A673 (cell line): ENCODE measurements around the gene ANKS6. TPM values are rescaled to one million over a fixed set of nuclear protein-coding genes. Genes with fewer than 3 reads are reported as not detected.

Source experiments
- BruUV-seq: library from RNA; stranded (reverse); fragments of 400-500 nt; replicated peaks from 2 replicates; lab custom pipeline; 2021; lab: Mats Ljungman, UMichigan
- CTCF ChIA-PET: fragments of 300-600 bp; sonication (Branson Sonifier 250); formaldehyde crosslinking; loops from one replicate; lab custom pipeline; 2022; ENCODE audit warnings: antibody characterized with exemption; lab: Charles Lee
- POLR2A ChIA-PET: fragments of 300-600 bp; sonication (Branson Sonifier 250); formaldehyde crosslinking; loops from one replicate; lab custom pipeline; 2022; ENCODE audit warnings: antibody characterized with exemption; ENCODE audit not compliant: low non-redundant PET; lab: Charles Lee
- DNase-seq: peaks from one replicate; pipeline ENCODE4 v3.0.0-alpha.2; 2015; ENCODE audit warnings: low spot score
- H3K27ac ChIP-seq: fragments of 200-600 bp; sonication (generic); 2 replicates; pipeline ENCODE4 v1.5.1; 2016; ENCODE audit warnings: mixed run types, low read depth, mild to moderate bottlenecking, mixed read lengths, antibody characterized with exemption, low read length; ENCODE audit not compliant: poor library complexity, severe bottlenecking
- H3K27me3 ChIP-seq: fragments of 200-600 bp; sonication (generic); replicated peaks from 2 replicates; pipeline ENCODE4 v1.6.1; 2017; ENCODE audit warnings: mixed run types, low read depth, mild to moderate bottlenecking, mixed read lengths, antibody characterized with exemption, low read length; ENCODE audit not compliant: insufficient read depth, poor library complexity
- H3K36me3 ChIP-seq: fragments of 200-600 bp; sonication (generic); 2 replicates; pipeline ENCODE4 v1.6.1; 2016; ENCODE audit warnings: mixed run types, mild to moderate bottlenecking, mixed read lengths, antibody characterized with exemption, low read length; ENCODE audit not compliant: insufficient read depth, poor library complexity, severe bottlenecking
- H3K4me1 ChIP-seq: fragments of 200-600 bp; sonication (generic); 2 replicates; pipeline ENCODE4 v1.6.1; 2017; ENCODE audit warnings: mixed run types, mild to moderate bottlenecking, mixed read lengths, antibody characterized with exemption, low read length; ENCODE audit not compliant: insufficient read depth, poor library complexity, severe bottlenecking
- H3K4me3 ChIP-seq: fragments of 200-600 bp; sonication (generic); 2 replicates; pipeline ENCODE4 v1.5.1; 2016; ENCODE audit warnings: low read depth, mixed run types, mild to moderate bottlenecking, mixed read lengths, low read length; ENCODE audit not compliant: poor library complexity, severe bottlenecking
- H3K9me3 ChIP-seq: fragments of 200-600 bp; sonication (generic); 2 replicates; pipeline ENCODE4 v1.6.1; 2016; ENCODE audit warnings: mixed run types, low read depth, mild to moderate bottlenecking, mixed read lengths, antibody characterized with exemption, low read length; ENCODE audit not compliant: poor library complexity, severe bottlenecking
- EZH2 ChIP-seq: fragments of 200-600 bp; sonication (generic); IDR thresholded peaks from 2 replicates; pipeline ENCODE4 v1.6.1; 2017; ENCODE audit warnings: borderline replicate concordance, low read depth, mild to moderate bottlenecking, mixed read lengths, antibody characterized with exemption, low read length; ENCODE audit not compliant: poor library complexity, severe bottlenecking
- intact Hi-C: fragments of 100-400 bp; cut with micrococcal nuclease; formaldehyde crosslinking; loops from one replicate; pipeline ENCODE4 v1.10.0; 2022; ENCODE audit not compliant: unreplicated experiment
- total RNA-seq: library from RNA; stranded (reverse); gene quantifications from 2 replicates; pipeline ENCODE4 v1.2.3, GENCODE V29; 2021
- TF ChIP-seq, protein P1 (sequence below): fragments of 300-800, 200-600 bp; sonication (generic); conservative IDR thresholded peaks from 2 replicates; pipeline ENCODE4 v1.5.1; 2017; ENCODE audit warnings: low read depth, mild to moderate bottlenecking, antibody characterized with exemption, low read length, moderate library complexity, mixed read lengths

The ANKS6 gene
- total RNA-seq, 1 experiment from 2014 or later: 14.4 TPM

DNA sequence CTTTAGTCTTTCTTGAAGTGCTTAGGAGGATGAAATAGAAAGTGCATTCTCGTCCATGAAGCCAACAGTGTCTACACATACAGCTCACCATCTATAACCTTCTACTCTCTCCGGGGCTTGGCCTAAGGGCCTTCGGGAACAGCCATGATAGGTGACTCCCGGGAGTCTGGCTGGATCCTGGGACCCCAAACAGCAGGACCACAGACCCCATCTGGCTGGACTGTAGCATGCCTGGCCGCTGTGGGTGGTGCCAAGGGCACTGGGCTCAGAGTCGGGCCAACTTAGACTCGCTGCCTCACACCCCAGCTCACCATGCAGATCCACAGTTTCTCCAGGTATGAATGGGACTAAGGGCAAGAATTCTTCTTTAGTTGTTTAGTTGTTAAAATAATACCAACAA is 104.0 kb downstream of the ANKS6 start:
- no TSS peak for BruUV-seq
- intact Hi-C loops: no loop called here
- no peaks in the 10 kb centered on the region for H3K9me3 ChIP-seq
- CTCF ChIA-PET: no interaction called here
- H3K27ac ChIP-seq: no peak overlapping the region
- H3K36me3 ChIP-seq: no peaks in the 10 kb centered on the region
- peaks cover 17% of the 10 kb centered on the region for H3K27me3 ChIP-seq
- DNase-seq: no peak
- H3K4me1 ChIP-seq: no peaks in the 10 kb centered on the region
- POLR2A ChIA-PET: no interaction called here
- no peak for TF ChIP-seq EZH2
- TF ChIP-seq, protein P1, sequence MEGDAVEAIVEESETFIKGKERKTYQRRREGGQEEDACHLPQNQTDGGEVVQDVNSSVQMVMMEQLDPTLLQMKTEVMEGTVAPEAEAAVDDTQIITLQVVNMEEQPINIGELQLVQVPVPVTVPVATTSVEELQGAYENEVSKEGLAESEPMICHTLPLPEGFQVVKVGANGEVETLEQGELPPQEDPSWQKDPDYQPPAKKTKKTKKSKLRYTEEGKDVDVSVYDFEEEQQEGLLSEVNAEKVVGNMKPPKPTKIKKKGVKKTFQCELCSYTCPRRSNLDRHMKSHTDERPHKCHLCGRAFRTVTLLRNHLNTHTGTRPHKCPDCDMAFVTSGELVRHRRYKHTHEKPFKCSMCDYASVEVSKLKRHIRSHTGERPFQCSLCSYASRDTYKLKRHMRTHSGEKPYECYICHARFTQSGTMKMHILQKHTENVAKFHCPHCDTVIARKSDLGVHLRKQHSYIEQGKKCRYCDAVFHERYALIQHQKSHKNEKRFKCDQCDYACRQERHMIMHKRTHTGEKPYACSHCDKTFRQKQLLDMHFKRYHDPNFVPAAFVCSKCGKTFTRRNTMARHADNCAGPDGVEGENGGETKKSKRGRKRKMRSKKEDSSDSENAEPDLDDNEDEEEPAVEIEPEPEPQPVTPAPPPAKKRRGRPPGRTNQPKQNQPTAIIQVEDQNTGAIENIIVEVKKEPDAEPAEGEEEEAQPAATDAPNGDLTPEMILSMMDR: no peak
- H3K4me3 ChIP-seq: no peak overlapping the region

GRCh38 chr9:98691890-98692289 is 104.5 kb downstream of the ANKS6 start:
- no peaks in the 10 kb centered on the region for H3K36me3 ChIP-seq
- H3K27me3 ChIP-seq: peaks cover 17% of the 10 kb centered on the region
- intact Hi-C loops: no loop called here
- H3K9me3 ChIP-seq: no peaks in the 10 kb centered on the region
- ChIA-PET POLR2A (no interaction called here), CTCF (no interaction called here)
- no peak overlapping the region for H3K27ac ChIP-seq
- BruUV-seq: no TSS peak
- no peak overlapping the region for H3K4me3 ChIP-seq
- no peaks in the 10 kb centered on the region for H3K4me1 ChIP-seq
- DNase-seq: no peak
- TF ChIP-seq, protein P1: no peak
- TF ChIP-seq EZH2: no peak

DNA sequence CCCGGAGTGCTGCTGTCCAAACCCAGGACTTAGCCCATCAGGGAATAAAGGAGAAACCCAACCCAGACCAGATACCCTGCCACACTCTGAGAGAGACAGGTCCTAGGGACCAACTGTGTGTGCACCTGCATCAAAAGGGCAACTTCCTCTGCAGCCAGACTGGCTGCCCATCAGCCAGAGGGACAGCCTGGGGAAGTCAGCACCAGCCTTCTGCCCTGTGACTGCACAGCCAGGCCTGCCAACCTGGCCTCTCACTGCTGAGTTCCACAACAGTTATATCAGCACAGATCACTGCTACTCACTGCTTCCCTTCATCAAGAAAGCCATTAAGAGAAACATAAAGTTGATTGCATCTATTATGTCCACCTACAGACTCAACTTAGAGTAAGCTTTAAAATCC is 105.7 kb downstream of the ANKS6 start:
- no peaks in the 10 kb centered on the region for H3K4me1 ChIP-seq
- intact Hi-C loops: no loop called here
- H3K36me3 ChIP-seq: no peaks in the 10 kb centered on the region
- ChIA-PET CTCF (no interaction called here), POLR2A (no interaction called here)
- DNase-seq: no peak
- no TSS peak for BruUV-seq
- no peak overlapping the region for H3K4me3 ChIP-seq
- TF ChIP-seq, protein P1: no peak
- H3K27me3 ChIP-seq: peaks cover 17% of the 10 kb centered on the region
- H3K27ac ChIP-seq: no peak overlapping the region
- no peaks in the 10 kb centered on the region for H3K9me3 ChIP-seq
